ENCODE data around the gene CDH12. TPM values are rescaled to one million over a fixed set of nuclear protein-coding genes. Genes with fewer than 3 reads are reported as not detected.

Gene CDH12
- total RNA-seq, 1 donor from 2014 or later, result not detected

DNA sequence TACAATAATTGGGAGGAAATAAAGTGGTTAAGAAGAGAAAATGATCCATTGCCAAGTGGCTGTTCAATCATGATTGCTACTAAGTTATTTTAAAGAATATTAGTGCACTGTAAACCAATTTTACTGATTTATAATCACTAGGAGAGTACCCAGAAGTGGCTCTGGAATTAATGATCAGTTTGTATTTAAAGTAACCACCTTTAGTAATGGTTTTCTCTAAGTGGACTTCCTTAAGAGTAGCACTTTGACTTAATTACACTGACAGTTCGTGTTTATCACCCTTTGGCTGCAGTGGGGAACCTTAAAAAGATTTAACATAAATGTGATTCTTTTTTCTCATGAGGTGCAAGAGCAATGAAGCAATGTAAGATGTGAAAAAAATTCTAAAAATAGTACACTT is 310.8 kb downstream of the CDH12 start:
- Mint-ChIP-seq H3K27me3 (ENCODE audit: low read depth, unreplicated experiment) (no peaks in the 10 kb centered on the region), H3K4me3 (ENCODE audit: unreplicated experiment) (no peak overlapping the region), H3K36me3 (ENCODE audit: low read depth, unreplicated experiment) (no peaks in the 10 kb centered on the region), H3K4me1 (ENCODE audit: low read depth, unreplicated experiment) (no peaks in the 10 kb centered on the region), H3K9me3 (ENCODE audit: unreplicated experiment) (no peaks in the 10 kb centered on the region), H3K27ac (ENCODE audit: unreplicated experiment) (no peak overlapping the region)
- DNase-seq (ENCODE audit: low read depth), result no peak
- FAIRE-seq, result no peak
- Histone ChIP-seq H4K20me1 (ENCODE audit: insufficient read depth, low read length) (no peaks in the 10 kb centered on the region), H3K9me3 (ENCODE audit: insufficient read depth, low read depth, low read length) (no peaks in the 10 kb centered on the region), H3K4me1 (ENCODE audit: insufficient read depth, low read length) (no peaks in the 10 kb centered on the region), H2AFZ (ENCODE audit: low read depth, low read length) (no peak overlapping the region), H3K9ac (ENCODE audit: low read length) (no peak overlapping the region), H3K79me2 (ENCODE audit: insufficient read depth, low read length) (no peaks in the 10 kb centered on the region), H3K4me2 (ENCODE audit: low read length) (no peak overlapping the region), H3K27me3 (ENCODE audit: insufficient read depth, low read length) (no peaks in the 10 kb centered on the region), H3K36me3 (ENCODE audit: insufficient read depth, low read length) (no peaks in the 10 kb centered on the region), H3K4me3 (ENCODE audit: insufficient read depth, low read depth, low read length) (no peak overlapping the region), H3K27ac (ENCODE audit: low read depth, low read length) (no peak overlapping the region)
- no peak for TF ChIP-seq EZH2 (IDR thresholded peaks at IDR 0.05; ENCODE audit: insufficient read depth, low read length)
- TF ChIP-seq, protein P1, sequence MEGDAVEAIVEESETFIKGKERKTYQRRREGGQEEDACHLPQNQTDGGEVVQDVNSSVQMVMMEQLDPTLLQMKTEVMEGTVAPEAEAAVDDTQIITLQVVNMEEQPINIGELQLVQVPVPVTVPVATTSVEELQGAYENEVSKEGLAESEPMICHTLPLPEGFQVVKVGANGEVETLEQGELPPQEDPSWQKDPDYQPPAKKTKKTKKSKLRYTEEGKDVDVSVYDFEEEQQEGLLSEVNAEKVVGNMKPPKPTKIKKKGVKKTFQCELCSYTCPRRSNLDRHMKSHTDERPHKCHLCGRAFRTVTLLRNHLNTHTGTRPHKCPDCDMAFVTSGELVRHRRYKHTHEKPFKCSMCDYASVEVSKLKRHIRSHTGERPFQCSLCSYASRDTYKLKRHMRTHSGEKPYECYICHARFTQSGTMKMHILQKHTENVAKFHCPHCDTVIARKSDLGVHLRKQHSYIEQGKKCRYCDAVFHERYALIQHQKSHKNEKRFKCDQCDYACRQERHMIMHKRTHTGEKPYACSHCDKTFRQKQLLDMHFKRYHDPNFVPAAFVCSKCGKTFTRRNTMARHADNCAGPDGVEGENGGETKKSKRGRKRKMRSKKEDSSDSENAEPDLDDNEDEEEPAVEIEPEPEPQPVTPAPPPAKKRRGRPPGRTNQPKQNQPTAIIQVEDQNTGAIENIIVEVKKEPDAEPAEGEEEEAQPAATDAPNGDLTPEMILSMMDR (IDR thresholded peaks at IDR 0.05; ENCODE audit: insufficient read depth, low read depth, low read length), result no peak

DNA sequence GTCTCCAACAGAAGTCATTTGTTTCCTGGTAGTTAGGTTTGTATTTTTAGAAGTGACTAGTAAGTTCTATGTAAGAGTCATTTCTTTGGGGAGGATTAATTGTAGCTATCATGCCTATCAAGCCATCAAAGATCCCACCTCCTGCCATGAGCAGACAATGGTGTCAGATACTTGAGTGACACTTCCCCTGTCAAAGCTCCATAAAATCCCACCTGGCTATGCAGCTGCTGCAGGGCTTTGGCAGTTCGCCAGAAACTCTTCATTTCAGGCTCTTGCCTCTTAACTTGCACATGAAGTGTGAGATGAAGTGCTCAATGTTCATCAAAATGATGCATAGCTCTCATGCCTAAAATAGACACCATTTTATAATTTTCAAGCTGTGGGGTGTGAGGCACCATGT is 312.1 kb downstream of the CDH12 start:
- FAIRE-seq (no peak), DNase-seq (ENCODE audit: low read depth) (no peak)
- H3K27ac Mint-ChIP-seq (ENCODE audit: unreplicated experiment), result no peak overlapping the region
- H3K4me2 ChIP-seq (ENCODE audit: low read length), result no peak overlapping the region
- H3K4me1 ChIP-seq (ENCODE audit: insufficient read depth, low read length), result no peaks in the 10 kb centered on the region
- no peak overlapping the region for H2AFZ ChIP-seq (ENCODE audit: low read depth, low read length)
- H3K9me3 ChIP-seq (ENCODE audit: insufficient read depth, low read depth, low read length), result no peaks in the 10 kb centered on the region
- no peak overlapping the region for H3K27ac ChIP-seq (ENCODE audit: low read depth, low read length)
- H3K36me3 Mint-ChIP-seq (ENCODE audit: low read depth, unreplicated experiment), result no peaks in the 10 kb centered on the region
- no peak overlapping the region for H3K4me3 ChIP-seq (ENCODE audit: insufficient read depth, low read depth, low read length)
- no peak overlapping the region for H3K4me3 Mint-ChIP-seq (ENCODE audit: unreplicated experiment)
- no peaks in the 10 kb centered on the region for H3K27me3 ChIP-seq (ENCODE audit: insufficient read depth, low read length)
- no peaks in the 10 kb centered on the region for H3K36me3 ChIP-seq (ENCODE audit: insufficient read depth, low read length)
- H4K20me1 ChIP-seq (ENCODE audit: insufficient read depth, low read length), result no peaks in the 10 kb centered on the region
- no peaks in the 10 kb centered on the region for H3K27me3 Mint-ChIP-seq (ENCODE audit: low read depth, unreplicated experiment)
- no peaks in the 10 kb centered on the region for H3K9me3 Mint-ChIP-seq (ENCODE audit: unreplicated experiment)
- H3K79me2 ChIP-seq (ENCODE audit: insufficient read depth, low read length), result no peaks in the 10 kb centered on the region
- no peak for TF ChIP-seq EZH2 (IDR thresholded peaks at IDR 0.05; ENCODE audit: insufficient read depth, low read length)
- TF ChIP-seq, protein P1 (IDR thresholded peaks at IDR 0.05; ENCODE audit: insufficient read depth, low read depth, low read length), result no peak
- no peaks in the 10 kb centered on the region for H3K4me1 Mint-ChIP-seq (ENCODE audit: low read depth, unreplicated experiment)
- H3K9ac ChIP-seq (ENCODE audit: low read length), result no peak overlapping the region

DNA sequence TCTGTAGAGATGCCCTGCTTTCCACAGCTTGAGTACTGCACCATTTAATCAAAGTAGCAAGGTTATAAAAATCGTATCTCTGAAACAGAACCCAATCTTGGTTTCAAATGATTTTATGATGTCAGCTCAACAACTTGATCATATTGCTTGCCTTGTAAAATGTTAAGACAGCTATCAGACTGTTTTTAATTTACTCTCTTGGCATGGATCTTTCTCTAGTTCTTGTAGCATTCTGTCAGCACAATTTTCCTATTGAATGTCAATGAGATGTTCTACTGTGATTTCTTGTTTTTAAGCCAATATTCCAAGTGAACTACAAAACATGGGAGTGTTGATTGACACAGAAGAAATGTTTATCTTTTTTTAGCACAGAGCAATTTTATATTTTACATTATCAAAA is 313.4 kb downstream of the CDH12 start:
- Histone ChIP-seq H3K79me2 (ENCODE audit: insufficient read depth, low read length) (no peaks in the 10 kb centered on the region), H3K4me3 (ENCODE audit: insufficient read depth, low read depth, low read length) (no peak overlapping the region), H3K27ac (ENCODE audit: low read depth, low read length) (no peak overlapping the region), H3K27me3 (ENCODE audit: insufficient read depth, low read length) (no peaks in the 10 kb centered on the region), H3K9ac (ENCODE audit: low read length) (no peak overlapping the region), H3K36me3 (ENCODE audit: insufficient read depth, low read length) (no peaks in the 10 kb centered on the region), H4K20me1 (ENCODE audit: insufficient read depth, low read length) (no peaks in the 10 kb centered on the region), H3K9me3 (ENCODE audit: insufficient read depth, low read depth, low read length) (no peaks in the 10 kb centered on the region), H2AFZ (ENCODE audit: low read depth, low read length) (no peak overlapping the region), H3K4me1 (ENCODE audit: insufficient read depth, low read length) (no peaks in the 10 kb centered on the region), H3K4me2 (ENCODE audit: low read length) (no peak overlapping the region)
- Mint-ChIP-seq H3K4me1 (ENCODE audit: low read depth, unreplicated experiment) (no peaks in the 10 kb centered on the region), H3K27me3 (ENCODE audit: low read depth, unreplicated experiment) (no peaks in the 10 kb centered on the region), H3K9me3 (ENCODE audit: unreplicated experiment) (no peaks in the 10 kb centered on the region), H3K27ac (ENCODE audit: unreplicated experiment) (no peak overlapping the region), H3K36me3 (ENCODE audit: low read depth, unreplicated experiment) (no peaks in the 10 kb centered on the region), H3K4me3 (ENCODE audit: unreplicated experiment) (no peak overlapping the region)
- no peak for FAIRE-seq
- TF ChIP-seq, protein P1 (IDR thresholded peaks at IDR 0.05; ENCODE audit: insufficient read depth, low read depth, low read length), result no peak
- no peak for TF ChIP-seq EZH2 (IDR thresholded peaks at IDR 0.05; ENCODE audit: insufficient read depth, low read length)
- no peak for DNase-seq (ENCODE audit: low read depth)
